ENCODE data around the gene SV2B.

DNA sequence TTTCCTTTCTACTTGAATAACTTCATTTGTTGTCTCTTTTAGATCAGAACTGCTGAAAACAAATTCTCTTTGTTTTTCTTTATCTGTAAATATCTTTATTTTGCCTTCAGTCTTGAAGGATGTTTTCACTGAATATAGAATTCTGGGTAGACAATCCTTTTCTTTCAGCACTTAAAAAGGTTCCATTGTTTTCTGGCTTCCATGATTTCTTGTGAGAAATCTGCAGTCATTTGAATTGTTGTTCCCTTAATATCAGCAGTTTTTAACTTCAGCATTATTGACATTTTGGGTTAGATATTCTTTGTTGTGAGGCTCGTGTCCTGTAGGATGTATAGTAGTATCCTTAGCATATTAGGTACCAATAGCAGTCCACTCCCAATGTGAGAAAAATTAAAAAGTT is 65.8 kb downstream of the SV2B start:
- TF ChIP-seq EP300 (IDR thresholded peaks at IDR 0.05), result no peak
- TF ChIP-seq, protein P1, sequence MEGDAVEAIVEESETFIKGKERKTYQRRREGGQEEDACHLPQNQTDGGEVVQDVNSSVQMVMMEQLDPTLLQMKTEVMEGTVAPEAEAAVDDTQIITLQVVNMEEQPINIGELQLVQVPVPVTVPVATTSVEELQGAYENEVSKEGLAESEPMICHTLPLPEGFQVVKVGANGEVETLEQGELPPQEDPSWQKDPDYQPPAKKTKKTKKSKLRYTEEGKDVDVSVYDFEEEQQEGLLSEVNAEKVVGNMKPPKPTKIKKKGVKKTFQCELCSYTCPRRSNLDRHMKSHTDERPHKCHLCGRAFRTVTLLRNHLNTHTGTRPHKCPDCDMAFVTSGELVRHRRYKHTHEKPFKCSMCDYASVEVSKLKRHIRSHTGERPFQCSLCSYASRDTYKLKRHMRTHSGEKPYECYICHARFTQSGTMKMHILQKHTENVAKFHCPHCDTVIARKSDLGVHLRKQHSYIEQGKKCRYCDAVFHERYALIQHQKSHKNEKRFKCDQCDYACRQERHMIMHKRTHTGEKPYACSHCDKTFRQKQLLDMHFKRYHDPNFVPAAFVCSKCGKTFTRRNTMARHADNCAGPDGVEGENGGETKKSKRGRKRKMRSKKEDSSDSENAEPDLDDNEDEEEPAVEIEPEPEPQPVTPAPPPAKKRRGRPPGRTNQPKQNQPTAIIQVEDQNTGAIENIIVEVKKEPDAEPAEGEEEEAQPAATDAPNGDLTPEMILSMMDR (IDR thresholded peaks at IDR 0.05), result no peak

Data from stomach (tissue), 4 donors.